HepG2 (cell line): ENCODE results near the gene ATP9B. TPM values are rescaled to one million over a fixed set of nuclear protein-coding genes. Genes with fewer than 3 reads are reported as not detected.

ENCODE experiments used
- ATAC-seq: fragments of 200-7000 bp; cut with Tn5 transposase; 3 replicates; pipeline ENCODE4 v1.9.1; 2020; ENCODE audit warnings: mild to moderate bottlenecking, moderate library complexity
- BruUV-seq: library from RNA; stranded (reverse); fragments of 400-500 nt; replicated peaks from 2 replicates; lab custom pipeline; 2021; lab: Mats Ljungman, UMichigan
- CTCF ChIA-PET: fragments of 300-600 bp; formaldehyde crosslinking; extraction: SDS; loops from one replicate; lab custom pipeline; 2021; ENCODE audit warnings: low total read pairs, inconsistent platforms, low intra/inter-chr PET ratio; lab: Yijun Ruan, JAX
- POLR2A ChIA-PET: fragments of 350-600 bp; sonication (Branson Sonifier 250); formaldehyde crosslinking; loops from one replicate; lab custom pipeline; 2020; ENCODE audit warnings: antibody characterized with exemption, inconsistent platforms; lab: Yijun Ruan, JAX
- DNase-seq: peaks from one replicate; pipeline ENCODE4 v3.0.0-alpha.2; 2015; ENCODE audit warnings: low spot score
- FAIRE-seq: peaks from 3 replicates; lab custom pipeline; 2011; peaks lifted over from hg19 to GRCh38; lab: Jason Lieb, UNC
- H2AFZ ChIP-seq: one replicate; pipeline ENCODE4 v1.6.1; 2011; ENCODE audit warnings: low read length, inconsistent platforms
- H3K27ac ChIP-seq: fragments of 300-600 bp; 3 replicates; pipeline ENCODE4 v1.8.0; 2011; ENCODE audit warnings: mixed run types, mild to moderate bottlenecking, mixed read lengths, low read length, inconsistent platforms; ENCODE audit not compliant: insufficient read depth; ENCODE audit errors: extremely low read length
- H3K27me3 ChIP-seq, 2 experiments: fragments of 200-600 bp in 1 of 2; 2 replicates in 1 of 2; 3 replicates in 1 of 2; pipeline versions ENCODE4 v1.6.0 to v1.8.0; 2011; ENCODE audit warnings: low read length in 2 of 2, mild to moderate bottlenecking in 2 of 2, moderate library complexity in 2 of 2, inconsistent platforms in 1 of 2; ENCODE audit not compliant: insufficient read depth in 2 of 2, control insufficient read depth in 1 of 2
- H3K36me3 ChIP-seq, 2 experiments: fragments of 200-600 bp in 1 of 2; replicated peaks in 1 of 2; 2 replicates in 1 of 2; 3 replicates in 1 of 2; pipeline versions ENCODE4 v1.5.1 to v1.8.0; 2011; ENCODE audit warnings: low read length in 2 of 2, inconsistent platforms in 1 of 2; ENCODE audit not compliant: insufficient read depth in 2 of 2, control insufficient read depth in 1 of 2
- H3K4me1 ChIP-seq: 2 replicates; pipeline ENCODE4 v1.5.1; 2012; ENCODE audit warnings: low read length, inconsistent platforms; ENCODE audit not compliant: insufficient read depth
- H3K4me2 ChIP-seq: 2 replicates; pipeline ENCODE4 v1.6.0; 2011; ENCODE audit warnings: low read depth, low read length, inconsistent platforms
- H3K4me3 ChIP-seq, 3 experiments: fragments of 200-600 bp in 1 of 3; sonication (generic), shearing (Covaris generic) in 1 of 3; replicated peaks in 1 of 3; 2 replicates each; pipeline ENCODE4 v1.5.1; 2011 to 2016; ENCODE audit warnings: low read length in 3 of 3, inconsistent platforms in 2 of 3, low read depth in 2 of 3, mild to moderate bottlenecking in 2 of 3, control low read depth in 1 of 3, mixed read lengths in 1 of 3; ENCODE audit not compliant: insufficient read depth in 1 of 3
- H3K79me2 ChIP-seq: one replicate; pipeline ENCODE4 v1.6.1; 2011; ENCODE audit warnings: low read length, inconsistent platforms; ENCODE audit not compliant: insufficient read depth
- H3K9ac ChIP-seq: 2 replicates; pipeline ENCODE4 v1.6.0; 2011; ENCODE audit warnings: mild to moderate bottlenecking, low read depth, low read length, inconsistent platforms; ENCODE audit not compliant: insufficient read depth
- H3K9me3 ChIP-seq: 2 replicates; pipeline ENCODE4 v1.5.1; 2012; ENCODE audit warnings: mild to moderate bottlenecking, low read length
- H4K20me1 ChIP-seq: 2 replicates; pipeline ENCODE4 v1.6.0; 2011; ENCODE audit warnings: inconsistent platforms, mild to moderate bottlenecking, low read length, moderate library complexity; ENCODE audit not compliant: insufficient read depth
- NKX3-1 ChIP-seq: sonication (generic); formaldehyde crosslinking; IDR thresholded peaks from 2 replicates; pipeline ENCODE4 v1.5.0; 2020; ENCODE audit warnings: missing genetic modification reagents
- PHF5A ChIP-seq: IDR thresholded peaks from one replicate; pipeline ENCODE4 v1.6.1; 2018; ENCODE audit warnings: low read depth, missing genetic modification reagents; ENCODE audit not compliant: unreplicated experiment
- REXO4 ChIP-seq: sonication (generic); formaldehyde crosslinking; IDR thresholded peaks from 2 replicates; pipeline ENCODE4 v1.8.0; 2022; ENCODE audit warnings: missing genetic modification reagents, mild to moderate bottlenecking, borderline replicate concordance
- ZNF678 ChIP-seq: sonication (generic); formaldehyde crosslinking; IDR thresholded peaks from 2 replicates; pipeline ENCODE4 v1.4.0; 2020; ENCODE audit warnings: mild to moderate bottlenecking, missing genetic modification reagents
- WGBS: methylation state at CpG from one replicate; pipeline ENCODE4 v1.1.6; 2017; ENCODE audit warnings: low lambda C conversion rate; 5-methylcytosine and 5-hydroxymethylcytosine counted together
- in situ Hi-C: cut with HindIII; loops from 2 replicates; pipeline ENCODE4 v1.10.0; 2017; ENCODE audit warnings: low pct_unique_long_range_greater_than_20kb; ENCODE audit not compliant: extremely low pct_ligation_motif_present
- intact Hi-C: fragments of 100-400 bp; cut with micrococcal nuclease; formaldehyde crosslinking; loops from one replicate; pipeline ENCODE4 v1.10.0; 2022; ENCODE audit not compliant: unreplicated experiment
- polyA plus RNA-seq, 8 experiments: library from polyadenylated mRNA; depleted of rRNA in 3 of 8; stranded (reverse) in 7 of 8; unstranded in 1 of 8; fragments of >200 nt; fragmentation: Illumina TruSeq in 4 of 8; extraction: Trizol in 4 of 8; gene quantifications; 2 replicates each; pipeline versions ENCODE4 v1.2.1 to v1.2.3, GENCODE V29; 2011 to 2016; ENCODE audit warnings: low read depth in 4 of 8, missing spikeins in 1 of 8, mixed read lengths in 1 of 8; ENCODE audit not compliant: insufficient read depth in 1 of 8
- total RNA-seq, 5 experiments: library from RNA; depleted of rRNA; stranded (reverse); fragments of >200 nt; fragmentation: Illumina TruSeq; extraction: Trizol; gene quantifications; 2 replicates each; pipeline ENCODE4 v1.2.3, GENCODE V29; 2016; ENCODE audit warnings: low read depth in 1 of 5
- TF ChIP-seq, protein P1 (sequence below): sonication (generic); formaldehyde crosslinking; IDR thresholded peaks from 2 replicates; pipeline ENCODE4 v1.5.1; 2020; ENCODE audit warnings: missing genetic modification reagents, mild to moderate bottlenecking, borderline replicate concordance
- TF ChIP-seq, protein P2 (sequence below): fragments of 450-650 bp; IDR thresholded peaks from 2 replicates; pipeline ENCODE4 v1.6.1; 2017; ENCODE audit warnings: mild to moderate bottlenecking

Gene ATP9B
- total and polyA plus RNA-seq, 2 of the 13 experiments (the other 11 are each of a cell fraction or from before 2014, with no cell fraction given): 10.8 to 11.3 TPM

DNA sequence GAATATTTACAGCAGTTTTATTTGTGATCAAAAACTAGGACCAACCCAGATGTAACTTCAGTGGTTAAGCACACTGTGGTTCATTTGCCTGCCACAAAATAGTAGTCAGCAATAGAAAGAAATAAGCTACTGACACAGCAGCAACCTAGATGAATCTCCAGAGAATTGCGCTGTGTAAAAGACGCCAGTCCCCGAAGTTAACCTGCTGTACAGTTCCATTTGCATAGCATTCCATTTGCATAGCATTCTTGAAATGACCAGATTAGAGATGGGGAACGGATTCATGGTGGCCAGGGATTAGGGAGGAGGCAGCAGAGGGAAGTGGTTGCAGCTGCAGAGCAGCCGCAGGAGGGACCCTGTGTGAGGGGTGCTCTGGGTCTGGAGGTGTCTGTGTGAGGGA, 287.2 kb downstream of the ATP9B start:
- DNase-seq (no peak), FAIRE-seq (no peak), ATAC-seq (no peak)
- no peak overlapping the region for H3K9ac ChIP-seq
- H4K20me1 ChIP-seq: no peaks in the 10 kb centered on the region
- H3K4me1 ChIP-seq: no peaks in the 10 kb centered on the region
- H3K4me3 ChIP-seq: no peak overlapping the region
- 95% methylated on average over 5 of the region's 5 CpGs for WGBS
- in situ Hi-C loops: no loop called here
- ChIA-PET POLR2A (no interaction called here), CTCF (no interaction called here)
- H3K4me2 ChIP-seq: no peak overlapping the region
- no TSS peak for BruUV-seq
- no peak overlapping the region for H2AFZ ChIP-seq
- H3K79me2 ChIP-seq: no peaks in the 10 kb centered on the region
- no peak overlapping the region for H3K27ac ChIP-seq
- intact Hi-C loops: loop anchor here (10.0 kb wide), 1 partner anchor 288 kb away; no protein-coding TSS in a partner anchor
- TF ChIP-seq NKX3-1 (CRISPR knock-in tag) (no peak), PHF5A (CRISPR knock-in tag) (no peak), ZNF678 (CRISPR knock-in tag) (no peak), REXO4 (CRISPR knock-in tag) (no peak)
- TF ChIP-seq, protein P1, sequence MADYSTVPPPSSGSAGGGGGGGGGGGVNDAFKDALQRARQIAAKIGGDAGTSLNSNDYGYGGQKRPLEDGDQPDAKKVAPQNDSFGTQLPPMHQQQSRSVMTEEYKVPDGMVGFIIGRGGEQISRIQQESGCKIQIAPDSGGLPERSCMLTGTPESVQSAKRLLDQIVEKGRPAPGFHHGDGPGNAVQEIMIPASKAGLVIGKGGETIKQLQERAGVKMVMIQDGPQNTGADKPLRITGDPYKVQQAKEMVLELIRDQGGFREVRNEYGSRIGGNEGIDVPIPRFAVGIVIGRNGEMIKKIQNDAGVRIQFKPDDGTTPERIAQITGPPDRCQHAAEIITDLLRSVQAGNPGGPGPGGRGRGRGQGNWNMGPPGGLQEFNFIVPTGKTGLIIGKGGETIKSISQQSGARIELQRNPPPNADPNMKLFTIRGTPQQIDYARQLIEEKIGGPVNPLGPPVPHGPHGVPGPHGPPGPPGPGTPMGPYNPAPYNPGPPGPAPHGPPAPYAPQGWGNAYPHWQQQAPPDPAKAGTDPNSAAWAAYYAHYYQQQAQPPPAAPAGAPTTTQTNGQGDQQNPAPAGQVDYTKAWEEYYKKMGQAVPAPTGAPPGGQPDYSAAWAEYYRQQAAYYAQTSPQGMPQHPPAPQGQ (CRISPR knock-in tag): no peak
- TF ChIP-seq, protein P2, sequence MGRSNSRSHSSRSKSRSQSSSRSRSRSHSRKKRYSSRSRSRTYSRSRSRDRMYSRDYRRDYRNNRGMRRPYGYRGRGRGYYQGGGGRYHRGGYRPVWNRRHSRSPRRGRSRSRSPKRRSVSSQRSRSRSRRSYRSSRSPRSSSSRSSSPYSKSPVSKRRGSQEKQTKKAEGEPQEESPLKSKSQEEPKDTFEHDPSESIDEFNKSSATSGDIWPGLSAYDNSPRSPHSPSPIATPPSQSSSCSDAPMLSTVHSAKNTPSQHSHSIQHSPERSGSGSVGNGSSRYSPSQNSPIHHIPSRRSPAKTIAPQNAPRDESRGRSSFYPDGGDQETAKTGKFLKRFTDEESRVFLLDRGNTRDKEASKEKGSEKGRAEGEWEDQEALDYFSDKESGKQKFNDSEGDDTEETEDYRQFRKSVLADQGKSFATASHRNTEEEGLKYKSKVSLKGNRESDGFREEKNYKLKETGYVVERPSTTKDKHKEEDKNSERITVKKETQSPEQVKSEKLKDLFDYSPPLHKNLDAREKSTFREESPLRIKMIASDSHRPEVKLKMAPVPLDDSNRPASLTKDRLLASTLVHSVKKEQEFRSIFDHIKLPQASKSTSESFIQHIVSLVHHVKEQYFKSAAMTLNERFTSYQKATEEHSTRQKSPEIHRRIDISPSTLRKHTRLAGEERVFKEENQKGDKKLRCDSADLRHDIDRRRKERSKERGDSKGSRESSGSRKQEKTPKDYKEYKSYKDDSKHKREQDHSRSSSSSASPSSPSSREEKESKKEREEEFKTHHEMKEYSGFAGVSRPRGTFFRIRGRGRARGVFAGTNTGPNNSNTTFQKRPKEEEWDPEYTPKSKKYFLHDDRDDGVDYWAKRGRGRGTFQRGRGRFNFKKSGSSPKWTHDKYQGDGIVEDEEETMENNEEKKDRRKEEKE: no peak
- no peaks in the 10 kb centered on the region for H3K27me3 ChIP-seq
- H3K9me3 ChIP-seq: no peaks in the 10 kb centered on the region
- peaks cover 0 to 18% of the 10 kb centered on the region in 2 experiments; a peak in 1 of 5 replicates for H3K36me3 ChIP-seq
